ENCODE data around the gene HAND2. TPM values are rescaled to one million over a fixed set of nuclear protein-coding genes. Genes with fewer than 3 reads are reported as not detected.

The HAND2 gene
- total RNA-seq, 1 experiment from 2014 or later = not detected

GRCh38 chr4:173538148-173538908 is 8.3 kb upstream of the HAND2 start:
- no peak for DNase-seq (ENCODE audit: low read depth)
- in situ Hi-C loops (cut with HindIII; ENCODE audit: low pct_unique_long_range_greater_than_20kb, low sequenced_read_pairs) = no loop called here

DNA sequence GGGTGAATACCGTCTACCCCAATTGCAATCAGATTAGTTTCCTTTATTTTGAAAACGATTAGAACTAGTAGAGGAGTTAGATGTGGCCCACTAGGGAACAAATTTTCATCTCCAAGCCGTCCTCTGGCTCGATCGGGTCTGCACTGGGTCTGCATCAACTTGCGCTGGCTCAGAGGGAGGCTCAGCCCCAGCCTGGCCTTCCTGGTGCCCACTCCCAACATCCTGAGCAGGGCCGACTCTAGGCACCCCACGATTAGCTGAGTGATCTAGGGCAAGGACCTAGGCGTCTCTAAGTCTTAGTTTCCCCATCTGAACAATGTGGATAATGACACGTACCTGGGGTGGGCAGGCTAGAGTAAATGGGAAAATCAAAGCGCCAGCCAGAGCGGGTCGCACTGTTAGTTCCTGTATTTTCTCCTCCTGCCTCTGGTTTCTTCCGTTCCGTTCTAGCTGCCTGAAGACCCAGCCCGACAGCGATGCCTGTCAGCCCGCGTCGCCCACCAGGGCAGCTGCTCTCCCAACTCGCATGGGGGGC is 7.7 kb upstream of the HAND2 start:
- in situ Hi-C loops (cut with HindIII; ENCODE audit: low pct_unique_long_range_greater_than_20kb, low sequenced_read_pairs) = no loop called here
- no peak for DNase-seq (ENCODE audit: low read depth)

GRCh38 chr4:173536808-173537429 is 6.9 kb upstream of the HAND2 start:
- no peak for DNase-seq (ENCODE audit: low read depth)
- in situ Hi-C loops (cut with HindIII; ENCODE audit: low pct_unique_long_range_greater_than_20kb, low sequenced_read_pairs) = no loop called here

DNA sequence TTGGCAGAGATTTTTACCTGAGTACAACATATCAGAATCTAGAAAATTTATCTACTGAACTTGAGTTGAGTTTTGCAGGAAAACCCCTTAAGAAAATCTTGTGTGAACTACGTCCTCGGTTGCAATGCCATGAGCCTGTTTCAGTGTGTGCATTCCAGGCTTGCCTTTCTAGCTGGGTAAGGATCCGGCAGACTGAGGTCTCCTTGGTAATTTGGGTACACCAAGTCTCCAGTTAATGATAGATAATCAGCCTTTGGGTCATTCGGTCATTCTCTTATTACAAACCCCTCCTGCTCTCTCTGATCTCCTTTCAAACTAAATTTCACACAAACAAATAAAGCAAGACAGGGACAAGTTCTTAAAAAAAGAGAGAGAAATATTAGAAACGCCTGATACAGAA is 5.9 kb upstream of the HAND2 start:
- in situ Hi-C loops (cut with HindIII; ENCODE audit: low pct_unique_long_range_greater_than_20kb, low sequenced_read_pairs) = no loop called here
- no peak for DNase-seq (ENCODE audit: low read depth)

DNA sequence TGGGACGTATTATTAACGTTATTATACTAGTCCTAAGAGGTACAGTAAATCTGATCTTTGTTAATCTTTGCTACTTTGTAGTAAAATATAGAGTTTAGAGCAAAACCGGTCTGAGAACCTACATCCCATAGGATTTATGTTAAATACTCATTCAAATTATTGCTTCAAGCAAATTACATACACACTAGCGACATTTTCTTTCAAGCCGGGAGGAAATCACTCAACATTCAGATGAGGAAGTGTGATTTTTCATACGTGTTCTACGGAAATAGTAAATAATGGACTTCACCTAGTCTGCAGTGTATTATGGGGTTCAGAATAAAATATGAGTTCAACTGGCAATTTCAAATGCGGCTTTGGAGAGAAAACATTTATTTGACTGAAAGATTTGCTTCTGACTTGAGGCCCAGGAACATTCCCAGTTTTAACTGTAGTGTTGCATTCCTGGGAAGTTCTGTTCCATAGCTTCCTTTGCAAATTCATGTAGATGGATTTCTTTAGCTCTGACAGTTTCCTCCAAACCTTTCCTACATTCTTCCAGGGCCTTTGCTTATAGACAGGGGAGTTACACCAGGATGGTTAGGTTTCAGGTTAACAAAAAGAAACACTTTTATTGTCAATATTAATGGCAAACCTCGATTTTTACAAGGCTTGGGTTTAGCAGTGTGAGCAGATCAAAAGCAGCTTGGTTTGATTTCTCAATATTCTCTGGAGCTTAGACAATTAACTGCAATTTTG is 5.3 kb upstream of the HAND2 start:
- in situ Hi-C loops (cut with HindIII; ENCODE audit: low pct_unique_long_range_greater_than_20kb, low sequenced_read_pairs) = no loop called here
- no peak for DNase-seq (ENCODE audit: low read depth)

DNA sequence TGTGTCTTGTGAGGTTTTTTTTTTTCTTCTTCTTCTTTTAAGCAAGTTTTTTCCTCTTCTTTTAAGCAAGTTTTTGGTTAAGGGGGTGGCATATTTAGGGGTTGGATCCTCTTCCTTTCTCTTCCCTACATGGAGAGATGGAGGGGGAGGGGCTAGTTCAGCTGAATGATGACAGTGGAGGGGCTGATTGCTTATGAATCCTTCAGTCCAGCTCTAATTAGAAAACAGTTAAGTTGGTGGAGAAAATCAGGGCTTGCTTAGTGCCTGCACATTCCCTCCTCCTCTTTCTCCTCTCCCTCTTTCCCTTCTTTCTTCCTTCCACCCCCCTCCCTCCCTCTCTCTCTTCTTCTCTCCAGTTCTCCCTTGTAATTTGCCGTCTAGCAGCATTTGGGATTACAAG is 4.4 kb upstream of the HAND2 start:
- in situ Hi-C loops (cut with HindIII; ENCODE audit: low pct_unique_long_range_greater_than_20kb, low sequenced_read_pairs) = no loop called here
- DNase-seq (ENCODE audit: low read depth) = no peak

GRCh38 chr4:173532725-173533511 is 2.9 kb upstream of the HAND2 start:
- no peak for DNase-seq (ENCODE audit: low read depth)
- in situ Hi-C loops (cut with HindIII; ENCODE audit: low pct_unique_long_range_greater_than_20kb, low sequenced_read_pairs) = no loop called here

GRCh38 chr4:173531086-173531965 is 1.3 kb upstream of the HAND2 start:
- in situ Hi-C loops (cut with HindIII; ENCODE audit: low pct_unique_long_range_greater_than_20kb, low sequenced_read_pairs) = no loop called here
- DNase-seq (ENCODE audit: low read depth) = no peak

GRCh38 chr4:173530326-173531085 is 477 bp upstream of the HAND2 start:
- no peak for DNase-seq (ENCODE audit: low read depth)
- in situ Hi-C loops (cut with HindIII; ENCODE audit: low pct_unique_long_range_greater_than_20kb, low sequenced_read_pairs) = no loop called here

GRCh38 chr4:173528378-173529321 is 1.4 kb downstream of the HAND2 start:
- in situ Hi-C loops (cut with HindIII; ENCODE audit: low pct_unique_long_range_greater_than_20kb, low sequenced_read_pairs) = no loop called here
- DNase-seq (ENCODE audit: low read depth) = no peak

DNA sequence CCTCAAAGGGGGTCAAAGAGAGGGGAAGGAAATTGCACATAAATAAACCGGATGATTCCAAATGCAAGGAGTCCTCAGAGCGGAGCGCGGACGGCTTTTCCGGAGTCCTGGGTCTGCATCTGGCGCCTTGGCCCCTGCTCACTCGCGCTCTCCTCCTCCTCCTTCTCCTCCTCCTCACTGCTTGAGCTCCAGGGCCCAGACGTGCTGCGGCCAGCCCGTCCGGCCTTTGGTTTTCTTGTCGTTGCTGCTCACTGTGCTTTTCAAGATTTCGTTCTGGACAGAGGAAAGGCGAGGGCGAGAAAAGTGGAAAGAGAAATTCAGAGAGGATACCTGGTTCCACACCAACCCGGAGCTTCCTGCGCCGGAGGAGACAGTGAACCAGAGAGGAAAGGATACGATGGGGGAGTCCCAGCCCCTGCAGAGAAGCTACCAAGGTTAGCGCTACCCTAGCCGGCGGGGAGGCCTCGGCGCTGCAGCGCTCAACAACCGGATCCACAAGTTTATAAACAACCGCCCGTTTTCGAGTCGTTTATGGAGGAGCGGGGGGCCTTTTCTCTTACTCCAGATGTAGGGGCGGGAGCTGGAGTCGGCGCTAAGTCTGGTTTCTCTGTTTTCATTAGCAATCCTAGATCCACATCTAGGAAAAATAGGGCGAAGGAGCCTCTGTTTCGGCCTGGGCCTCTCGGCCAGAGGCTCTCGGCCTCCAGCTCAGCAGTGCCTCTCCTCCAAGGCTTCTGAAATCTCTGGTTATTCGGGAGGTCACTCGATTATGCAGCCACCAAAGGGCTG is 2.7 kb downstream of the HAND2 start:
- in situ Hi-C loops (cut with HindIII; ENCODE audit: low pct_unique_long_range_greater_than_20kb, low sequenced_read_pairs) = no loop called here
- DNase-seq (ENCODE audit: low read depth) = no peak

GRCh38 chr4:173526724-173527102 is 3.3 kb downstream of the HAND2 start:
- in situ Hi-C loops (cut with HindIII; ENCODE audit: low pct_unique_long_range_greater_than_20kb, low sequenced_read_pairs) = no loop called here
- DNase-seq (ENCODE audit: low read depth) = no peak

- no peak for DNase-seq (ENCODE audit: low read depth)
- in situ Hi-C loops (cut with HindIII; ENCODE audit: low pct_unique_long_range_greater_than_20kb, low sequenced_read_pairs) = no loop called here
These were observed 4.0 kb downstream of the HAND2 start for GRCh38 chr4:173526027-173526482.

- no peak for DNase-seq (ENCODE audit: low read depth)
- in situ Hi-C loops (cut with HindIII; ENCODE audit: low pct_unique_long_range_greater_than_20kb, low sequenced_read_pairs) = no loop called here
These were observed 4.7 kb downstream of the HAND2 start for GRCh38 chr4:173525118-173526011.

All from Caki2 (cell line).